ENCODE results near the gene ARL8B. TPM values are rescaled to one million over a fixed set of nuclear protein-coding genes. Genes with fewer than 3 reads are reported as not detected.

Gene ARL8B
- polyA plus RNA-seq, 1 of the 3 experiments (the other 2 are of a cell fraction): 21.9 TPM

GRCh38 chr3:5186089-5186857, 64.2 kb downstream of the ARL8B start:
- POLR2A ChIA-PET: interaction anchor here (1.5 kb wide), 1 partner anchor 9 kb away, joined by 4 read pairs; no protein-coding TSS in a partner anchor
- no peak overlapping the region for H3K27ac ChIP-seq (ENCODE audit: low read depth in 2 of 2, low read length in 1 of 2)

GRCh38 chr3:5186858-5187155, 64.7 kb downstream of the ARL8B start:
- WGBS (ENCODE audit: low lambda C conversion rate): 46% methylated on average over 8 of the region's 8 CpGs
- Histone ChIP-seq H4K20me1 (ENCODE audit: insufficient read depth) (0 out of 2 replicates have a peak, but pooled peaks cover 5% of the 10 kb centered on the region), H3K4me2 (peak overlapping the region; percentile 76; the same call in 1 of the 2 replicates), H3K27ac (ENCODE audit: low read depth in 2 of 2, low read length in 1 of 2) (peak overlapping the region; percentile 17 to 19; a peak in 2 of 4 replicates), H3F3A (replicated peaks; ENCODE audit: insufficient read depth) (peaks cover 13% of the 10 kb centered on the region), H3K79me2 (ENCODE audit: insufficient read depth) (peaks cover 43% of the 10 kb centered on the region), H3K4me1 (ENCODE audit: control insufficient read depth in 1 of 2, insufficient read depth in 2 of 2, low read depth in 1 of 2, low read length in 1 of 2) (peaks cover 4 to 16% of the 10 kb centered on the region in 2 experiments; a peak in 3 of 4 replicates), H3K9me2 (no peaks in the 10 kb centered on the region), H2AFZ (ENCODE audit: low read depth) (peak overlapping the region; percentile 39; the same call in 1 of the 2 replicates), H3K36me3 (replicated peaks in 1 of 2; ENCODE audit: control insufficient read depth in 1 of 2, insufficient read depth in 2 of 2, low read length in 1 of 2) (peaks cover 9 to 18% of the 10 kb centered on the region in 2 experiments), H3K4me3 (ENCODE audit: low read depth in 2 of 2, low read length in 1 of 2) (peak overlapping the region; percentile 45 to 50), H3K9ac (peak overlapping the region; percentile 35; the same call in 1 of the 2 replicates), H3K27me3 (ENCODE audit: insufficient read depth) (no peaks in the 10 kb centered on the region), H3K9me3 (no peaks in the 10 kb centered on the region)
- DNase-seq: peak; percentile 28
- CTCF ChIA-PET: no interaction called here
- POLR2A ChIA-PET: interaction anchor here (1.5 kb wide), 1 partner anchor 9 kb away, joined by 4 read pairs; no protein-coding TSS in a partner anchor
- no peak for TF ChIP-seq RXRA (IDR thresholded peaks at IDR 0.05; ENCODE audit: borderline replicate concordance, low read depth)
- no peak for TF ChIP-seq FOSL2 (IDR thresholded peaks at IDR 0.05; ENCODE audit: borderline replicate concordance, low read depth)
- no peak for TF ChIP-seq PBX3 (IDR thresholded peaks at IDR 0.05)
- TF ChIP-seq, protein P1, sequence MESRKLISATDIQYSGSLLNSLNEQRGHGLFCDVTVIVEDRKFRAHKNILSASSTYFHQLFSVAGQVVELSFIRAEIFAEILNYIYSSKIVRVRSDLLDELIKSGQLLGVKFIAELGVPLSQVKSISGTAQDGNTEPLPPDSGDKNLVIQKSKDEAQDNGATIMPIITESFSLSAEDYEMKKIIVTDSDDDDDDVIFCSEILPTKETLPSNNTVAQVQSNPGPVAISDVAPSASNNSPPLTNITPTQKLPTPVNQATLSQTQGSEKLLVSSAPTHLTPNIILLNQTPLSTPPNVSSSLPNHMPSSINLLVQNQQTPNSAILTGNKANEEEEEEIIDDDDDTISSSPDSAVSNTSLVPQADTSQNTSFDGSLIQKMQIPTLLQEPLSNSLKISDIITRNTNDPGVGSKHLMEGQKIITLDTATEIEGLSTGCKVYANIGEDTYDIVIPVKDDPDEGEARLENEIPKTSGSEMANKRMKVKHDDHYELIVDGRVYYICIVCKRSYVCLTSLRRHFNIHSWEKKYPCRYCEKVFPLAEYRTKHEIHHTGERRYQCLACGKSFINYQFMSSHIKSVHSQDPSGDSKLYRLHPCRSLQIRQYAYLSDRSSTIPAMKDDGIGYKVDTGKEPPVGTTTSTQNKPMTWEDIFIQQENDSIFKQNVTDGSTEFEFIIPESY (IDR thresholded peaks at IDR 0.05; ENCODE audit: borderline replicate concordance, low read depth): no peak
- TF ChIP-seq, protein P2, sequence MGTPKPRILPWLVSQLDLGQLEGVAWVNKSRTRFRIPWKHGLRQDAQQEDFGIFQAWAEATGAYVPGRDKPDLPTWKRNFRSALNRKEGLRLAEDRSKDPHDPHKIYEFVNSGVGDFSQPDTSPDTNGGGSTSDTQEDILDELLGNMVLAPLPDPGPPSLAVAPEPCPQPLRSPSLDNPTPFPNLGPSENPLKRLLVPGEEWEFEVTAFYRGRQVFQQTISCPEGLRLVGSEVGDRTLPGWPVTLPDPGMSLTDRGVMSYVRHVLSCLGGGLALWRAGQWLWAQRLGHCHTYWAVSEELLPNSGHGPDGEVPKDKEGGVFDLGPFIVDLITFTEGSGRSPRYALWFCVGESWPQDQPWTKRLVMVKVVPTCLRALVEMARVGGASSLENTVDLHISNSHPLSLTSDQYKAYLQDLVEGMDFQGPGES (IDR thresholded peaks at IDR 0.05; ENCODE audit: low read depth, low read length): no peak
- no peak for TF ChIP-seq YY1 (IDR thresholded peaks at IDR 0.05; ENCODE audit: low read depth)
- no peak for TF ChIP-seq RAD21 (IDR thresholded peaks at IDR 0.05; ENCODE audit: low read length)
- no peak for TF ChIP-seq MEF2A (IDR thresholded peaks at IDR 0.05; ENCODE audit: borderline replicate concordance, low read depth)

More at GRCh38 chr3:5186089-5186857, 64.2 kb downstream of the ARL8B start:
- Histone ChIP-seq H3K4me1 (ENCODE audit: control insufficient read depth in 1 of 2, insufficient read depth in 2 of 2, low read depth in 1 of 2, low read length in 1 of 2) (peaks cover 0 to 16% of the 10 kb centered on the region in 2 experiments; a peak in 2 of 4 replicates), H3K27me3 (ENCODE audit: insufficient read depth) (no peaks in the 10 kb centered on the region), H3K36me3 (replicated peaks in 1 of 2; ENCODE audit: control insufficient read depth in 1 of 2, insufficient read depth in 2 of 2, low read length in 1 of 2) (peaks cover 14 to 21% of the 10 kb centered on the region in 2 experiments), H2AFZ (ENCODE audit: low read depth) (no peak overlapping the region), H3K9me2 (no peaks in the 10 kb centered on the region), H4K20me1 (ENCODE audit: insufficient read depth) (0 out of 2 replicates have a peak, but pooled peaks cover 5% of the 10 kb centered on the region), H3K4me2 (peak overlapping the region; percentile 76; the same call in 1 of the 2 replicates), H3F3A (replicated peaks; ENCODE audit: insufficient read depth) (peaks cover 13% of the 10 kb centered on the region), H3K9ac (no peak overlapping the region), H3K4me3 (ENCODE audit: low read depth in 2 of 2, low read length in 1 of 2) (peak overlapping the region; percentile 45 to 50; a peak in 3 of 4 replicates), H3K79me2 (ENCODE audit: insufficient read depth) (peaks cover 37% of the 10 kb centered on the region), H3K9me3 (no peaks in the 10 kb centered on the region)
- CTCF ChIA-PET: interaction anchor here (0.8 kb wide), 1 partner anchor 20 kb away, joined by 3 read pairs; no protein-coding TSS in a partner anchor
- no peak for DNase-seq
- WGBS (ENCODE audit: low lambda C conversion rate): 80% methylated on average over 6 of the region's 6 CpGs
- TF ChIP-seq JUND (IDR thresholded peaks at IDR 0.05) (no peak), RXRA (IDR thresholded peaks at IDR 0.05; ENCODE audit: borderline replicate concordance, low read depth) (no peak), SIN3A (IDR thresholded peaks at IDR 0.05; ENCODE audit: borderline replicate concordance, low read depth, low read length) (no peak), NRF1 (IDR thresholded peaks at IDR 0.05; ENCODE audit: low read depth, low read length) (no peak), RFX5 (IDR thresholded peaks at IDR 0.05; ENCODE audit: low read length) (no peak), GATA2 (CRISPR knock-in tag; IDR thresholded peaks at IDR 0.05) (no peak), YY1 (IDR thresholded peaks at IDR 0.05; ENCODE audit: low read depth) (no peak), EP300 (IDR thresholded peaks at IDR 0.05; ENCODE audit: borderline replicate concordance in 1 of 2, low read depth in 1 of 2, low read length in 1 of 2) (no peak), USF2 (IDR thresholded peaks at IDR 0.05; ENCODE audit: borderline replicate concordance, low read depth, low read length) (no peak)
- TF ChIP-seq, protein P3, sequence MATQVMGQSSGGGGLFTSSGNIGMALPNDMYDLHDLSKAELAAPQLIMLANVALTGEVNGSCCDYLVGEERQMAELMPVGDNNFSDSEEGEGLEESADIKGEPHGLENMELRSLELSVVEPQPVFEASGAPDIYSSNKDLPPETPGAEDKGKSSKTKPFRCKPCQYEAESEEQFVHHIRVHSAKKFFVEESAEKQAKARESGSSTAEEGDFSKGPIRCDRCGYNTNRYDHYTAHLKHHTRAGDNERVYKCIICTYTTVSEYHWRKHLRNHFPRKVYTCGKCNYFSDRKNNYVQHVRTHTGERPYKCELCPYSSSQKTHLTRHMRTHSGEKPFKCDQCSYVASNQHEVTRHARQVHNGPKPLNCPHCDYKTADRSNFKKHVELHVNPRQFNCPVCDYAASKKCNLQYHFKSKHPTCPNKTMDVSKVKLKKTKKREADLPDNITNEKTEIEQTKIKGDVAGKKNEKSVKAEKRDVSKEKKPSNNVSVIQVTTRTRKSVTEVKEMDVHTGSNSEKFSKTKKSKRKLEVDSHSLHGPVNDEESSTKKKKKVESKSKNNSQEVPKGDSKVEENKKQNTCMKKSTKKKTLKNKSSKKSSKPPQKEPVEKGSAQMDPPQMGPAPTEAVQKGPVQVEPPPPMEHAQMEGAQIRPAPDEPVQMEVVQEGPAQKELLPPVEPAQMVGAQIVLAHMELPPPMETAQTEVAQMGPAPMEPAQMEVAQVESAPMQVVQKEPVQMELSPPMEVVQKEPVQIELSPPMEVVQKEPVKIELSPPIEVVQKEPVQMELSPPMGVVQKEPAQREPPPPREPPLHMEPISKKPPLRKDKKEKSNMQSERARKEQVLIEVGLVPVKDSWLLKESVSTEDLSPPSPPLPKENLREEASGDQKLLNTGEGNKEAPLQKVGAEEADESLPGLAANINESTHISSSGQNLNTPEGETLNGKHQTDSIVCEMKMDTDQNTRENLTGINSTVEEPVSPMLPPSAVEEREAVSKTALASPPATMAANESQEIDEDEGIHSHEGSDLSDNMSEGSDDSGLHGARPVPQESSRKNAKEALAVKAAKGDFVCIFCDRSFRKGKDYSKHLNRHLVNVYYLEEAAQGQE (IDR thresholded peaks at IDR 0.05; ENCODE audit: low read depth, low read length): no peak
